Ascending aorta (tissue), 2 donors: ENCODE measurements around the gene CAMTA1. TPM values are rescaled to one million over a fixed set of nuclear protein-coding genes. Genes with fewer than 3 reads are reported as not detected.
"Not testable (repeated sequence)": the region's sequence is repeated elsewhere in the genome, so short reads cannot be mapped to it uniquely, and the experiment has no call there.

ENCODE experiments used
- DNase-seq, 2 donors: peaks; one replicate each; pipeline ENCODE4 v3.0.0-alpha.2; 2019; ENCODE audit warnings: low spot score in 2 of 2
- H3K27ac ChIP-seq, 2 donors: fragments of 200-600 bp; sonication (generic); one replicate each; pipeline ENCODE4 v1.5.1; 2016 to 2017; ENCODE audit warnings: mild to moderate bottlenecking in 1 of 2
- H3K27me3 ChIP-seq: fragments of 200-600 bp; sonication (generic); one replicate; pipeline ENCODE4 v1.5.1; 2017
- H3K36me3 ChIP-seq, 2 donors: fragments of 200-600 bp; sonication (generic); one replicate each; pipeline ENCODE4 v1.5.1; 2016
- H3K4me1 ChIP-seq, 2 donors: fragments of 200-600 bp; sonication (generic); one replicate each; pipeline ENCODE4 v1.5.1; 2016 to 2017; ENCODE audit warnings: mild to moderate bottlenecking in 1 of 2
- H3K4me3 ChIP-seq, 2 donors: fragments of 200-600 bp; sonication (generic); one replicate each; pipeline ENCODE4 v1.5.1; 2016 to 2017; ENCODE audit warnings: mild to moderate bottlenecking in 1 of 2
- H3K9me3 ChIP-seq, 2 donors: fragments of 200-600 bp; sonication (generic); one replicate each; pipeline ENCODE4 v1.5.1; 2016
- CTCF ChIP-seq, 3 experiments: fragments of 200-600 bp in 2 of 3; fragments of 450-650 bp in 1 of 3; sonication (generic) in 2 of 3; IDR thresholded peaks; one replicate each; pipeline ENCODE4 v1.5.1; 2016 to 2019; ENCODE audit warnings: antibody characterized with exemption in 3 of 3, mild to moderate bottlenecking in 1 of 3, moderate library complexity in 1 of 3
- intact Hi-C: fragments of 100-400 bp; cut with DNase I; formaldehyde crosslinking; loops from one replicate; pipeline ENCODE4 v1.15.1; 2023
- total RNA-seq: library from RNA; depleted of rRNA; stranded (reverse); fragments of >200 nt; gene quantifications from one replicate; pipeline ENCODE4 v1.1.0, GENCODE V29; 2016

CAMTA1 gene
- total RNA-seq, 1 donor from 2014 or later, result 53.3 TPM

- no peak overlapping the region for H3K27ac ChIP-seq
- no peak overlapping the region for H3K4me3 ChIP-seq
- peaks cover 0 to 7% of the 10 kb centered on the region in 2 donors for H3K4me1 ChIP-seq
- intact Hi-C loops, result no loop called here
- no peak for TF ChIP-seq CTCF (IDR thresholded peaks at IDR 0.05)
- no peaks in the 10 kb centered on the region for H3K9me3 ChIP-seq
- peaks cover 37 to 65% of the 10 kb centered on the region in 2 donors for H3K36me3 ChIP-seq
- no peak for DNase-seq
- no peaks in the 10 kb centered on the region for H3K27me3 ChIP-seq
Measured at GRCh38 chr1:7789828-7790227, 1004.6 kb downstream of the CAMTA1 start.

- H3K27me3 ChIP-seq, H3K4me1 ChIP-seq, H3K27ac ChIP-seq, intact Hi-C loops, H3K9me3 ChIP-seq, H3K4me3 ChIP-seq, DNase-seq: not testable (repeated sequence)
- H3K36me3 ChIP-seq, result peaks cover 37 to 74% of the 10 kb centered on the region in 2 donors
Measured at GRCh38 chr1:7791027-7791426, 1005.8 kb downstream of the CAMTA1 start.

- TF ChIP-seq CTCF (IDR thresholded peaks at IDR 0.05), result no peak
- DNase-seq, result no peak
- Histone ChIP-seq H3K27me3 (no peaks in the 10 kb centered on the region), H3K4me1 (no peaks in the 10 kb centered on the region), H3K36me3 (peaks cover 39 to 87% of the 10 kb centered on the region in 2 donors), H3K9me3 (no peaks in the 10 kb centered on the region), H3K27ac (no peak overlapping the region), H3K4me3 (no peak overlapping the region)
- intact Hi-C loops, result no loop called here
Measured at GRCh38 chr1:7795406-7795805, 1010.2 kb downstream of the CAMTA1 start.

- intact Hi-C loops, result no loop called here
- H3K4me1 ChIP-seq, result no peaks in the 10 kb centered on the region
Measured at GRCh38 chr1:7805460-7805859, 1020.2 kb downstream of the CAMTA1 start.

GRCh38 chr1:7808253-7808844, 1023.1 kb downstream of the CAMTA1 start:
- peaks cover 59 to 85% of the 10 kb centered on the region in 2 donors for H3K36me3 ChIP-seq
- H3K4me3 ChIP-seq, result no peak overlapping the region
- peak; percentile 20 to 54 (median 26) for TF ChIP-seq CTCF (IDR thresholded peaks at IDR 0.05)
- no peak for DNase-seq
- H3K4me1 ChIP-seq, result no peaks in the 10 kb centered on the region
- no peak overlapping the region for H3K27ac ChIP-seq
- intact Hi-C loops, result loop anchor here (2.0 kb wide), 1 partner anchor 94 kb away; no protein-coding TSS in a partner anchor
- H3K9me3 ChIP-seq, result peaks cover 0 to 7% of the 10 kb centered on the region in 2 donors
- no peaks in the 10 kb centered on the region for H3K27me3 ChIP-seq

More at GRCh38 chr1:7805460-7805859, 1020.2 kb downstream of the CAMTA1 start:
- H3K9me3 ChIP-seq, result no peaks in the 10 kb centered on the region
- H3K4me3 ChIP-seq, result no peak overlapping the region
- H3K36me3 ChIP-seq, result peaks cover 47 to 85% of the 10 kb centered on the region in 2 donors
- no peak for TF ChIP-seq CTCF (IDR thresholded peaks at IDR 0.05)
- no peak for DNase-seq
- no peaks in the 10 kb centered on the region for H3K27me3 ChIP-seq
- no peak overlapping the region for H3K27ac ChIP-seq

GRCh38 chr1:7809742-7810141, 1024.5 kb downstream of the CAMTA1 start:
- no peak overlapping the region for H3K4me3 ChIP-seq
- TF ChIP-seq CTCF (IDR thresholded peaks at IDR 0.05), result no peak
- peaks cover 56 to 80% of the 10 kb centered on the region in 2 donors for H3K36me3 ChIP-seq
- peaks cover 0 to 13% of the 10 kb centered on the region in 2 donors for H3K9me3 ChIP-seq
- no peaks in the 10 kb centered on the region for H3K4me1 ChIP-seq
- intact Hi-C loops, result loop anchor here (2.0 kb wide), 1 partner anchor 93 kb away; no protein-coding TSS in a partner anchor
- H3K27me3 ChIP-seq, result no peaks in the 10 kb centered on the region
- DNase-seq, result no peak
- H3K27ac ChIP-seq, result no peak overlapping the region
